GM23248 (cell line): ENCODE results near the gene DUS1L. TPM values are rescaled to one million over a fixed set of nuclear protein-coding genes. Genes with fewer than 3 reads are reported as not detected.

Experiments
- DNase-seq: peaks from one replicate; pipeline ENCODE4 v3.0.0-alpha.2; 2015
- H2AFZ ChIP-seq: fragments of 200-600 bp; sonication (generic); 2 replicates; pipeline ENCODE4 v1.6.1; 2016; ENCODE audit warnings: antibody characterized with exemption
- H3F3A ChIP-seq: fragments of 200-600 bp; sonication (generic); 2 replicates; pipeline ENCODE4 v1.6.1; 2016; ENCODE audit warnings: mild to moderate bottlenecking, antibody characterized with exemption, mixed run types; ENCODE audit not compliant: insufficient read depth
- H3K27ac ChIP-seq: fragments of 200-600 bp; sonication (generic); 2 replicates; pipeline ENCODE4 v1.5.1; 2016; ENCODE audit warnings: mild to moderate bottlenecking
- H3K27me3 ChIP-seq: fragments of 200-600 bp; sonication (generic); replicated peaks from 2 replicates; pipeline ENCODE4 v1.6.1; 2016; ENCODE audit warnings: mild to moderate bottlenecking; ENCODE audit not compliant: insufficient read depth
- H3K36me3 ChIP-seq: fragments of 200-600 bp; sonication (generic); 2 replicates; pipeline ENCODE4 v1.6.1; 2016; ENCODE audit warnings: low read depth, mild to moderate bottlenecking
- H3K4me1 ChIP-seq: fragments of 200-600 bp; sonication (generic); 2 replicates; pipeline ENCODE4 v1.6.1; 2016; ENCODE audit warnings: mild to moderate bottlenecking; ENCODE audit not compliant: insufficient read depth
- H3K4me2 ChIP-seq: fragments of 200-600 bp; sonication (generic); one replicate; pipeline ENCODE4 v1.6.1; 2016; ENCODE audit warnings: mild to moderate bottlenecking; ENCODE audit not compliant: unreplicated experiment
- H3K4me3 ChIP-seq: fragments of 200-600 bp; sonication (generic); 2 replicates; pipeline ENCODE4 v1.5.1; 2016; ENCODE audit warnings: mild to moderate bottlenecking
- H3K79me2 ChIP-seq: fragments of 200-600 bp; sonication (generic); 2 replicates; pipeline ENCODE4 v1.6.1; 2016; ENCODE audit warnings: mild to moderate bottlenecking; ENCODE audit not compliant: insufficient read depth
- H3K9ac ChIP-seq: fragments of 200-600 bp; sonication (generic); 2 replicates; pipeline ENCODE4 v1.6.1; 2016; ENCODE audit warnings: mild to moderate bottlenecking
- H3K9me2 ChIP-seq: fragments of 200-600 bp; sonication (generic); 2 replicates; pipeline ENCODE4 v1.6.1; 2016; ENCODE audit warnings: mixed run types, mild to moderate bottlenecking, moderate library complexity; ENCODE audit not compliant: insufficient read depth
- H3K9me3 ChIP-seq: fragments of 200-600 bp; sonication (generic); one replicate; pipeline ENCODE4 v1.6.1; 2017; ENCODE audit warnings: low read depth
- H4K20me1 ChIP-seq: fragments of 200-600 bp; sonication (generic); 2 replicates; pipeline ENCODE4 v1.6.0; 2016; ENCODE audit not compliant: insufficient read depth
- EZH2 ChIP-seq: fragments of 200-600 bp; sonication (generic); IDR thresholded peaks from 2 replicates; pipeline ENCODE4 v1.6.1; 2018; ENCODE audit warnings: antibody characterized with exemption, mild to moderate bottlenecking; ENCODE audit not compliant: insufficient read depth, poor library complexity, severe bottlenecking
- EZH2phosphoT487 ChIP-seq: fragments of 200-600 bp; sonication (generic); IDR thresholded peaks from 2 replicates; pipeline ENCODE4 v1.6.1; 2018; ENCODE audit warnings: antibody characterized with exemption, moderate library complexity, mild to moderate bottlenecking, low read depth; ENCODE audit not compliant: insufficient read depth
- WGBS, 2 experiments: methylation state at CpG; one replicate each; pipeline ENCODE4 v1.1.6; 2015 to 2017; ENCODE audit warnings: low lambda C conversion rate in 2 of 2, low coverage in 1 of 2; ENCODE audit errors: missing lambda C conversion rate in 2 of 2; 5-methylcytosine and 5-hydroxymethylcytosine counted together
- in situ Hi-C: fragments of 300-500 bp; cut with MboI; formaldehyde crosslinking; loops from 2 replicates; pipeline ENCODE4 v1.15.0; 2020
- polyA plus RNA-seq: library from polyadenylated mRNA; unstranded; fragments of >200 nt; fragmentation: Nextera tagmentation; extraction: Ambion mirVana; gene quantifications from 2 replicates; pipeline ENCODE4 v1.2.1, GENCODE V29; 2016
- total RNA-seq: library from RNA; depleted of rRNA; stranded (reverse); fragments of >200 nt; shearing (Covaris generic); gene quantifications from 2 replicates; pipeline ENCODE4 v1.2.3, GENCODE V29; 2014

DUS1L gene
- total and polyA plus RNA-seq, 2 experiments from 2014 or later = 13.3 to 61.2 TPM

GRCh38 chr17:82097184-82097918 lies 31.7 kb upstream of the DUS1L start:
- TF ChIP-seq EZH2phosphoT487 = no peak
- TF ChIP-seq EZH2 = no peak
- H3K27ac ChIP-seq = peak overlapping the region; percentile 82
- H4K20me1 ChIP-seq = no peaks in the 10 kb centered on the region
- no peaks in the 10 kb centered on the region for H3K27me3 ChIP-seq
- no peaks in the 10 kb centered on the region for H3K9me2 ChIP-seq
- in situ Hi-C loops = no loop called here
- H3K9me3 ChIP-seq = no peaks in the 10 kb centered on the region
- peak overlapping the region; percentile 83 for H3K4me3 ChIP-seq
- H3K4me2 ChIP-seq = peak overlapping the region; percentile 80
- H3F3A ChIP-seq = no peaks in the 10 kb centered on the region
- peaks cover 27% of the 10 kb centered on the region for H3K79me2 ChIP-seq
- DNase-seq = peak; percentile 82
- WGBS, 2 experiments = 1 to 3% methylated on average over 25 to 59 of the region's 77 CpGs
- 0 out of 2 replicates have a peak, but pooled peaks cover 4% of the 10 kb centered on the region for H3K4me1 ChIP-seq
- H3K36me3 ChIP-seq = peaks cover 4% of the 10 kb centered on the region; the same call in 1 of the 2 replicates
- peak overlapping the region; percentile 63 for H2AFZ ChIP-seq
- peak overlapping the region; percentile 95 for H3K9ac ChIP-seq

GRCh38 chr17:82096709-82097183 lies 31.1 kb upstream of the DUS1L start:
- Histone ChIP-seq H3K27ac (peak overlapping the region; percentile 82), H2AFZ (no peak overlapping the region), H3K27me3 (no peaks in the 10 kb centered on the region), H3K4me2 (peak overlapping the region; percentile 80), H3K36me3 (peaks cover 4% of the 10 kb centered on the region; the same call in 1 of the 2 replicates), H3K9me3 (no peaks in the 10 kb centered on the region), H4K20me1 (no peaks in the 10 kb centered on the region), H3K4me3 (peak overlapping the region; percentile 83), H3K9ac (peak overlapping the region; percentile 95), H3K79me2 (peaks cover 27% of the 10 kb centered on the region), H3K9me2 (no peaks in the 10 kb centered on the region), H3K4me1 (0 out of 2 replicates have a peak, but pooled peaks cover 4% of the 10 kb centered on the region), H3F3A (no peaks in the 10 kb centered on the region)
- WGBS, 2 experiments = 35 to 36% methylated on average over 7 to 8 of the region's 8 CpGs
- in situ Hi-C loops = no loop called here
- DNase-seq = no peak
- TF ChIP-seq EZH2 = no peak
- no peak for TF ChIP-seq EZH2phosphoT487

GRCh38 chr17:82095777-82096708 lies 30.4 kb upstream of the DUS1L start:
- H3K4me2 ChIP-seq = peak overlapping the region; percentile 80
- no peaks in the 10 kb centered on the region for H3F3A ChIP-seq
- H3K9me3 ChIP-seq = no peaks in the 10 kb centered on the region
- no peaks in the 10 kb centered on the region for H3K27me3 ChIP-seq
- H3K4me3 ChIP-seq = peak overlapping the region; percentile 83
- no peak overlapping the region for H2AFZ ChIP-seq
- H4K20me1 ChIP-seq = no peaks in the 10 kb centered on the region
- H3K4me1 ChIP-seq = 0 out of 2 replicates have a peak, but pooled peaks cover 4% of the 10 kb centered on the region
- H3K79me2 ChIP-seq = peaks cover 27% of the 10 kb centered on the region
- TF ChIP-seq EZH2 (no peak), EZH2phosphoT487 (no peak)
- H3K36me3 ChIP-seq = peaks cover 4% of the 10 kb centered on the region; the same call in 1 of the 2 replicates
- 91 to 92% methylated on average over 33 to 35 of the region's 35 CpGs for WGBS, 2 experiments
- no peak for DNase-seq
- H3K27ac ChIP-seq = no peak overlapping the region
- in situ Hi-C loops = no loop called here
- peak overlapping the region; percentile 95 for H3K9ac ChIP-seq
- H3K9me2 ChIP-seq = no peaks in the 10 kb centered on the region
